ENCODE data around the gene CHM.

The CHM gene

GRCh38 chrX:85905851-85906250 lies 141.5 kb downstream of the CHM start:
- DNase-seq, result no peak

GRCh38 chrX:85903692-85904471 lies 143.5 kb downstream of the CHM start:
- no peak for DNase-seq

- DNase-seq, result no peak
These were observed 149.8 kb downstream of the CHM start for GRCh38 chrX:85897362-85898126.

- DNase-seq, result no peak
These were observed 164.8 kb downstream of the CHM start for GRCh38 chrX:85882601-85883000.

GRCh38 chrX:85870585-85870984 lies 176.8 kb downstream of the CHM start:
- DNase-seq, result no peak

- DNase-seq, result no peak
These were observed 182.0 kb downstream of the CHM start for GRCh38 chrX:85865324-85865723.

- DNase-seq, result no peak
These were observed 187.9 kb downstream of the CHM start for GRCh38 chrX:85859426-85859825.

GRCh38 chrX:85851418-85851817 lies 195.9 kb downstream of the CHM start:
- no peak for DNase-seq

- no peak for DNase-seq
These were observed 210.5 kb downstream of the CHM start for GRCh38 chrX:85836868-85837267.

- DNase-seq, result no peak
These were observed 218.6 kb downstream of the CHM start for GRCh38 chrX:85828771-85829170.

- no peak for DNase-seq
These were observed 232.1 kb downstream of the CHM start for GRCh38 chrX:85815203-85815751.

Data from CD4-positive, alpha-beta T cell treated with Interferon gamma for 1 hour (primary cell).